ENCODE data around the gene INTS1. TPM values are rescaled to one million over a fixed set of nuclear protein-coding genes. Genes with fewer than 3 reads are reported as not detected.

Gene INTS1
- total and polyA plus RNA-seq, 2 of the 4 experiments (the other 2 are of a cell fraction) = 9.3 to 40.1 TPM

- no peak overlapping the region for H3K4me3 ChIP-seq (ENCODE audit: insufficient read depth, low read depth, low read length)
- no peak overlapping the region for H2BK5ac ChIP-seq (ENCODE audit: low read depth, low read length, poor library complexity, severe bottlenecking)
- H3K9me1 ChIP-seq (ENCODE audit: insufficient read depth, low read length) = peaks cover 7% of the 10 kb centered on the region
- H4K20me1 ChIP-seq (ENCODE audit: insufficient read depth, low read length) = peaks cover 18% of the 10 kb centered on the region
- H2AK9ac ChIP-seq (replicated peaks; ENCODE audit: low read depth, low read length, poor library complexity) = no peak overlapping the region
- no peak overlapping the region for H2AFZ ChIP-seq (replicated peaks; ENCODE audit: low read length, poor library complexity)
- no peak overlapping the region for H3K4me2 ChIP-seq (ENCODE audit: low read depth, low read length)
- in situ Hi-C loops (cut with MboI; ENCODE audit: low sequenced_read_pairs) (no loop called here), intact Hi-C loops (cut with micrococcal nuclease) (no loop called here), dilution Hi-C loops (cut with HindIII; ENCODE audit: low sequenced_read_pairs, unreplicated experiment) (no loop called here)
- no peaks in the 10 kb centered on the region for H3K4me1 ChIP-seq (ENCODE audit: control insufficient read depth, insufficient read depth, low read length)
- DNase-seq (no peak), ATAC-seq (ENCODE audit: low read depth) (no peak)
- ChIA-PET CTCF (interaction anchor here (0.7 kb wide), 1 partner anchor 180 kb away, joined by 3 read pairs; no protein-coding TSS in a partner anchor), POLR2A (ENCODE audit: unreplicated experiment) (no interaction called here)
- TF ChIP-seq POLR2A (IDR thresholded peaks at IDR 0.05; ENCODE audit: low read depth, low read length) (no peak), FOS (IDR thresholded peaks at IDR 0.05; ENCODE audit: low read depth, low read length) (no peak), CEBPB (IDR thresholded peaks at IDR 0.05; ENCODE audit: low read depth, low read length) (no peak), SMC3 (IDR thresholded peaks at IDR 0.05; ENCODE audit: low read depth, low read length) (no peak), CHD1 (IDR thresholded peaks at IDR 0.05; ENCODE audit: low read depth, low read length) (no peak), NFE2L2 (IDR thresholded peaks at IDR 0.05; ENCODE audit: low read depth, low read length) (no peak), RCOR1 (IDR thresholded peaks at IDR 0.05; ENCODE audit: insufficient replicate concordance, low read length) (no peak), USF2 (IDR thresholded peaks at IDR 0.05; ENCODE audit: low read depth, low read length) (no peak), BHLHE40 (IDR thresholded peaks at IDR 0.05; ENCODE audit: low read depth, low read length) (no peak), ELK1 (IDR thresholded peaks at IDR 0.05; ENCODE audit: borderline replicate concordance, low read depth, low read length) (no peak), MAFK (IDR thresholded peaks at IDR 0.05; ENCODE audit: low read depth, low read length) (no peak), MXI1 (IDR thresholded peaks at IDR 0.05; ENCODE audit: borderline replicate concordance, low read depth, low read length) (no peak), RFX5 (IDR thresholded peaks at IDR 0.05; ENCODE audit: low read depth, low read length) (no peak), CTCF (conservative IDR thresholded peaks at IDR 0.05; ENCODE audit: low read depth, low read length) (no peak)
- no peak overlapping the region for H3K23ac ChIP-seq (ENCODE audit: low read depth, low read length)
- no peak overlapping the region for H3K18ac ChIP-seq (ENCODE audit: low read depth, low read length)
- H4K5ac ChIP-seq (ENCODE audit: low read depth, low read length) = no peak overlapping the region
- no peak overlapping the region for H3K56ac ChIP-seq (ENCODE audit: extremely low read depth, insufficient read depth, low read length)
- H2BK120ac ChIP-seq (ENCODE audit: low read depth, low read length) = no peak overlapping the region
- H3K27ac ChIP-seq (ENCODE audit: insufficient read depth, low read length) = no peak overlapping the region
- no peaks in the 10 kb centered on the region for H3K9me3 ChIP-seq (ENCODE audit: control insufficient read depth, insufficient read depth, low read length)
- H3K79me1 ChIP-seq (ENCODE audit: low read depth in 1 of 2, low read length in 2 of 2) = no peaks in the 10 kb centered on the region
- no peak overlapping the region for H2AK5ac ChIP-seq (ENCODE audit: low read depth, low read length)
- no peak overlapping the region for H4K91ac ChIP-seq (ENCODE audit: insufficient read depth, low read depth, low read length)
- WGBS, 2 experiments (ENCODE audit: extremely low coverage in 2 of 2, insufficient read length in 1 of 2) = 93% methylated on average over 14 of the region's 20 CpGs; no CpG with 5 or more reads in 1 of the 2 experiments
- H2BK15ac ChIP-seq (ENCODE audit: low read depth, low read length) = no peak overlapping the region
- BruUV-seq (replicated peaks) = no TSS peak
- no peak overlapping the region for H2BK20ac ChIP-seq (ENCODE audit: low read depth, low read length)
- H3K27me3 ChIP-seq (ENCODE audit: control insufficient read depth, insufficient read depth, low read length) = no peaks in the 10 kb centered on the region
- no peak overlapping the region for H3K14ac ChIP-seq (replicated peaks; ENCODE audit: low read depth, low read length)
- H3K9ac ChIP-seq (ENCODE audit: low read depth, low read length) = no peak overlapping the region
- no peak overlapping the region for H3K4ac ChIP-seq (ENCODE audit: low read depth, low read length)
- no peak overlapping the region for H4K8ac ChIP-seq (ENCODE audit: low read depth in 2 of 2, low read length in 2 of 2)
- peaks cover 49% of the 10 kb centered on the region for H3K36me3 ChIP-seq (ENCODE audit: control insufficient read depth, insufficient read depth, low read length)
Observed at GRCh38 chr7:1436608-1437007, 67.6 kb downstream of the INTS1 start.

Measured in IMR-90 (cell line).